DMS53 treated with DMSO at 0.1 percent for 48 hours (cell line): ENCODE results near the gene CMC2.

Experiments used
- DNase-seq: peaks from one replicate; lab custom pipeline; 2025; ENCODE audit not compliant: unreplicated experiment; lab: John Stamatoyannopoulos, UW

The CMC2 gene

DNA sequence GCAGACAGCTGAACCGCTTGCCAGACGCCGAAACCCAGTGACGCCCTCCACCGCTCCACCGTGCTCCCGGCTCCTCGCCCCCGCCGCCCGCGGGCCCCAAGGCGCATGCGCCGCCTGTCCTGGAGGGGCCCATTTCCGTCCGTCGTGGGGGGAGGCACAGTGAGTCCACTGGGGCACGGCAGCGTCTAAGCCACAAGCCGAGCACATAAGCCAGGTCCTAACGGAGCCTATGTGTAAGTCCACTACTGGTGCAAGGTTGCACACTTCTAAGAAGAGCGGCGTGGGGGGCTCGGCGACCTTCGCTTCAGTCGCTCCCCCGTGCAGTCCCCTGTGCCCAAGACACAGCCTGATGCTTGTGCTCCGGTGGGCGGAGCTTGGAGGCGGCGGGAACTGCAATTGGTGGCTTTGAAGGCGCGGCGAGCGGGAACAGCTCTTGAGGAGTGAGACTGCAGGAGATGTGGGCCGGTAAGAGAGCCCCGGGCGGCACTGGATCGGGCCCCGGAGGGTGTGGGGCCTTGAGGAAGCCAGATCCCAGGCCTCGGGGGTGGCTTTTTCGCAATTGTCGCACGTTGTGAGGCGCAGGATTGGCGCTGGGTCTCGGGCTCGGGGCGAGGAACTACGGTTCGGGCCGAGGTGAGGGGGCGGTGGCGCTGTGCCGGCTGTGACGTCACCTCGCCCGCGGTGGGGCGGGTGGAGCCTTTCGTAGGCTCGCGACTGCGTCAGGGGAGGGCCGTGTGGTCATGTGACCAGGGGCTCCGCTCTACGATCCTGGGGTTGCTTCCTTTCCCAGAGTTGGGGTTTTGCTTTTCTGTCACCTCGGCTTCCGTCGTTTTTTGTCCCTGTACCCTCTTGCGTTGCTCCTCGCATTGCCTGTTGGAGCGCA lies at the start of gene CMC2, which contains the start of gene CENPN:
CMC2 (minus strand) TSS at position 73 of the 883 bp plus-strand sequence. CDS start 9,491 bp downstream, outside the sequence.
CENPN (plus strand) TSS at position 402 of the 883 bp plus-strand sequence. CDS start 4,726 bp downstream, outside the sequence.
- DNase-seq = peak; percentile 80

DNA sequence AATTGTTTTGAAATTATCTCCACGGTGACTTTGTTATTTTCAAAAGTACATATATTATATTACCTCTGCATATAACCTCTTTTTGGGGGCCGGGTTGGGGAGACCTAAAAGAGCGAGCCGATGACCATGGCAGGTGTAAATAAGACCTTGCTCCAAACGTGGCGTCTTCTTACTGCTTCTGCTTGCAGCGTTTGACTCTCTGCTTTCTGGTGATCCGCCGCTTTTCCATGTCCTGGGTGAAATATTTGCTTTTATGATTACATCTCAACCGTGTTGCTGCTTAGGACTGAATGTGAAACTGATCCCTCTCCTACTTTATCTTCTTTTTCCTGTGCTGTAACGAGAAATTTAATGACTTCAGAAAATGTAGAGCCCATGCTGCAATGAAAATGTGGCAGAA lies 47.1 kb upstream of the CMC2 start:
- DNase-seq = no peak

DNA sequence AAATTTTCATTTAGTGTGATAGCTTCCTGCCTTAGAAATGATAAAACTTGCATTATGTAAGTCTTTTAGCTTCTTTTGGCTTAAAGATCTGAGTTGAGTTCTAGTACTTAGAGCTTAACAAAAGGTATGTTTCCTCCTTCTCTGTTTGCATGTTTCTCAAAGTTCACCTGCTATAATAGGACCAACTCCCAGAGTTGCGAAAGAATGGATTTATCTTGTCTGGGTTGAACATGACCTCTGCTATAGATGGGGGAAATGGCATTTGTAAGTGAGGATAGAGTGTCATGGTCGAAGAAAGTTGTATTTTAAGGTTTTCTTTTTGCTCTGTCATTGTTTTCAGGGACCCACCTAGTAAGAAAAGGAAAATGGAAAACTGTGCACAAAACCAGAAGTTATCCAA lies 36.1 kb upstream of the CMC2 start:
- DNase-seq = no peak

DNA sequence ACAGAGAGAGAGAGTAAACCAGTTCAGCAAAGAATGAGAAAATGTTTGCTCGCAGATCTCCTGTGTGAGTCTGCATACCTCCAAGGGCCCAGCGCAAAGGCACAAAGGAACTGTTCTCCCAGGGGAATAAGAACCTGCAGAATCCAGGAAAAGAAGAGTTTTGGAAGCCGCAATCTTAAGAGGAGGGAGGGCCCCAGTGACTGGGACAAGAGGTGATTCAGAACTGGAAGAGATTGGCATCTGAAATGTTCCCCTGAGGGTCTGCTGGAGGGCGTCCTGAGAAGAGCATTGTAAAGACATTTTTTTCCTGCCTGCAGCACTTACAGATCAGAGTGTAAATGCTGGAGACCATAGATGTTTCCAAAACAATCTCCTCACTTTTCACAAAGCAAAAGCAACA lies 35.0 kb upstream of the CMC2 start:
- no peak for DNase-seq

DNA sequence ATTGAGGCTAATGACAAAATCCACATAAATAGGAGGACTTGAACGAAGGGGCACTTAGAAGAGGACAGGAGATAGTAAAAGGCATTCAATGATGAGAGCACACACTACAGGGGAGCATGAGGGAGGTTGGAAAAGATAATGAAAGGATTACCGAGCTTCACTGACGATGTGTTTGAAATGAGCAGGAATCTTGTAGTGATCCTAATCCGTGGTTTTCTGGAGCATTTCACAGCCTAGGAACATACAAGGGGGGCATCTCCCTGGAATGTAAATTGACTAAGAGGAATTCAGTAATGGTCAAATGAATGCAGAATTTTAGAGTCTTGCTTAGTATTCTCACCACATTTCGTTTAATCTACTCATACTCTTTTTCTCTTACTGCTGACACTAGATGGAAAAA lies 34.2 kb upstream of the CMC2 start:
- no peak for DNase-seq

DNA sequence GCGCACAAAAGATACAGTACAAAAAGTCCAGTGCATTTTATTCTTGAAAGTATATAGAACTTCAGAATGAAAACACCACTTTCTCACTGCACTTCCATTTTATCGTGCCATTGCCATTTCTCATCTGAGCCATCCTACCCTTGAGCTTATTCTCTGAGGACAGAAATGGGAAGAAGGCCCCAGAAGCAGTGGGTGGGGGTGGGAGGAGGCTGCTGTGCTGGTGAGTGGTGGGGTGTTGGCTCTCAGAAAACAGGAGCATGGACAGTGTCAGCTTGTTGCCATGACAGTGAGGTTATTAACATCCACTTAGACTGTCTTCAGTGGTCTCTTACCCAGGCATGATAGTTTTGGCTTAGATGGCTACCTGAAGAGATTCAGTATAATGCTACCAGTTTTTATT lies 33.4 kb upstream of the CMC2 start:
- no peak for DNase-seq

DNA sequence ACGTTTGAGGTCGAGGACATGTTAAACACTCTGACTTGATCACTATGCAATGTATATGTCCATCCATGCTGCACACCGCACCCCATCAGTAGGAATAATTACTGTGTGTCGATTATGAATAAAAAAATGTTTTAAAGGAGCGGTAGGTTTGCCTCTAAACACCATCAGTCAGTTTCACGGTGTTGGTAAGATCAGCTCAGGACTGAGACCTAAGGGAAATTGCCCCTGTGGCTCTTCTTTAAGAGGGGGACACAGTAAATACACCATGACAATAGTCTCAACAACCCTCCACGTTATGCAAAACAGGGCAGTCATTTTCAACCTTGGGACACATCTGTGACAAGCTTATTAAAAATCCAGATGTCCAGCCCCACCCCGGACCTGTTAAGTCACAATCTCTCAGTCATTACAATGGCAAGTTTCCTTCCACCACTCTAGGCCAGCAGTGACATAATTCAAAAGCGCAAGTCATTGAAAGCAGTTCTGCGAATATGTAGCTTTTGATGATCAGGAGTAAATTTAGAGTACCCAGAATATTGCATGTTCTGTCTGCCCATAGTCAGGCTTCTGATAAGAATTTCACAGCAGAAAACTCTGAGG lies 30.2 kb upstream of the CMC2 start:
- DNase-seq = no peak

DNA sequence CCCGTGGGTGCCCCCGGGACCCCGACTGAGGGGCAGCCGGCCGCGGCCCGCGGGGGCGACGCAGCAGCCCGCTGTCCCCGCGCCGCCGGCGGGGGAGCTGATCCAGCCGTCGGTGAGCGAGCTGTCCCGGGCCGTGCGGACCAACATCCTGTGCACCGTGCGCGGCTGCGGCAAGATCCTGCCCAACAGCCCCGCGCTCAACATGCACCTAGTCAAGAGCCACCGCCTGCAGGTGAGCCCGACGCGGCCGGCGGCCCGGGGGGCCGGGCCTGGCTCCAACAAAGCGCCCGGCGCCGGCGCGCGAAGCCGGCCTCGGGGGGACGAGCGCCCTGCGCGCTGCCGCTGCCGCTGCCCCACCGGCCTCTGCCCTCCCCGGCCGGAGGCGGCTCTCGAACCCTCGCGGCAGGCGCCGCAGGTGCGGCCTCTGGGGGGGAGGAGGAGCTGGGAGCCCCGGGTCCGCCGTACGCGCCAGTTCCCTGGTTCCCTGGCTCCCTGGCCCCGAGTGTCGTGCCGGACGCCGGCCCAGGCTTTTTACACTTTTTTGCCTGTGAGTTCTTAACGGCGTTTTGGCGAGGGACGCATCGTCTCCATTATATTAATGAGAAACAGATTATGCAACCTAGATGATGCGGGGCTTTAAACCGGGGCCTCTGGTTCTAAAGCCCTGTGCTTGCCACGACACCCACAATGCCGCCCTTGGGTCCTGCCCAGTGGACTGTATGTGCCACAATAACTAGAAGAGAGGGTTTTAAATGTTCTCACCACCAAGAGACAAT lies 29.5 kb upstream of the CMC2 start:
- no peak for DNase-seq

DNA sequence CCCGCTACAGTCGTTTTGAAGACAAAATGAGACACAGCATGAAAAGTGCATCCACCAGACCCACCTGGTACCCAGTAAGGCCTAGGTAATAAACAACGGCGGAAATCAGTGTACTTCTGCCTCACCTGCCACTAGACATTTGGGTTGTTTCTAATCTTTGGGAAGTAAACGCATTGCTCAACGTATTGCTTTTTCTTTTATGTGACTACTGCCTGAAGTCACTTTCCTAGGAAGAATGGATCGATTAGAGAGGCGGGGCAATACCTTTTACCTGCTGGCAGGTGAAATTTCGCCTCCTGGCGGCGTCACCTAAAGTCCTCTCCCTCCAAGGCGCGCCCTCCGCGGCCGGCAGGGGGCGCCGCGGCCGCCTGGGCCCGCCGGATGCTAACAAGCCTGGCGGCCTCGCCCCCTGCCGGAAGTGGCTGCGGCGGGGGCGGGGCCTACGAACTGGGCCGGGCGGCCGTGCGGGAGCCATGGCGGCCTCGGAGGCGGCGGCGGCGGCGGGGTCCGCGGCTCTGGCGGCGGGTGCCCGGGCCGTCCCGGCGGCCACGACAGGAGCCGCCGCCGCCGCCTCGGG lies 28.8 kb upstream of the CMC2 start, which contains the start of gene ATMIN:
ATMIN (plus strand) TSS at position 445 of the 577 bp plus-strand sequence; CDS start at position 474, 29 bp downstream.
- peak; percentile 65 for DNase-seq

DNA sequence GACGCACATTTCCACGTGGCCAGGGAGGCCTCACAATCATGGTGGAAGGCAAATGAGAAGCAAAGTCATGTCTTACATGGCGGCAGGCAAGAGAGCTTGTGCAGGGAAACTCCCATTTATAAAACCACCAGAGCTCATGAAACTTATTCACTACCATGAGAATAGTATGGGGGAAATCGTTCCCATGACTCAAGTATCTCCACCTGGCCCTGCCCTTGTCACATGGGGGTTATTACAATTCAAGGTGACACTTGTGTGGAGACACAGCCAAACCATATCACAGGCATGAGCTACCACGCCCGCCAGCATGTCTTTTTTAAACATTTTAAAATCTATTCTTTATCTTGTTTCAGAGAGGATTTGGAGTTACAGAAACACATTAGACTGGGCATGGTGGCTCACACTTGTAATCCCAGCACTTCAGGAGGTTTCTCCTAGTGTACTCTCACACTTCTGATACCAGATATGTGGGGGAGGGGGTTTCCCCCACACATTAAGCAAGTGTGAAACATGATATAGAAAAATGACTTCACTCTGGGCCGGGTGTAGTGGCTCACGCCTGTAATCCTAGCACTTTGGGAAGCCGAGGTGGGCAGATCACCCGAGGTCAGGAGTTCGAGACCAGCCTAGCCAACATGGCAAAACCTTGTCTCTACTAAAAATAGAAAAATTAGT lies 23.4 kb upstream of the CMC2 start:
- no peak for DNase-seq

DNA sequence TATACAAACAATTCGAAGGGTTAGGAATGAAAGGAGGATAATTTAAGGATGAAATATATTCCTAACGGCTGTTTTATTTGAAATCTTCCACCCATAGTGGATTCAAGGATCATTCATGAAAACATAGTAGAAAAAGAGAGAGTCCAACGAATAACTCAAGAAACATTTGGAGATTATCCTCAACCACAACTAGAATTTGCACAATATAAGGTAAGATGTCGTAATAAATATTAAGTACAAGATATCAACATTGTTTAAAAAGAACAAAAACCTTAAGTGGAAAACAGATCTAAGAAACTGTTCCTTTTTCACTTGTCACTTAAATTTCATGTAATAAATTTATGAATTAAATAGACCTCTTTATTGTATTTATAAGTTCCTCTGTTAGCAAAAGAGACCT lies 19.7 kb upstream of the CMC2 start:
- DNase-seq = no peak

DNA sequence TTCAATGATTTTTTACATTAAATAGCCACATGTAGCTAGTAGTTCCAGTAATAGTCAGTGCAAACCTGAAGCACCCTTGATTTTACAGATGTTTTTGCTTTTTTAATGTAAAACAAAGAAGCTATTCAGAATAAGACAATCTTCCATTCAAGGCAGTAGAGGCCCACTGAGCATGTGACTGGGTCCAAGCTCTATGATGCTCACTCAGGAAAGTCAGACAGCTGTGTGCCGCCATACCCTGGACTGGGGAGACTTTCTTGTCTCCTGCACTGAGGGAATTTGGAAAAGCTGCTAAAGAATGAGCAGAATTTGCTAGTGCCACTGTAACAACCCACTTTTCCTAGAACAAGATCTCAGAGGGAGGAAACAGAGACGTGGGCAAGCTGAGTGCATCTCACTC lies 11.8 kb upstream of the CMC2 start:
- no peak for DNase-seq

DNA sequence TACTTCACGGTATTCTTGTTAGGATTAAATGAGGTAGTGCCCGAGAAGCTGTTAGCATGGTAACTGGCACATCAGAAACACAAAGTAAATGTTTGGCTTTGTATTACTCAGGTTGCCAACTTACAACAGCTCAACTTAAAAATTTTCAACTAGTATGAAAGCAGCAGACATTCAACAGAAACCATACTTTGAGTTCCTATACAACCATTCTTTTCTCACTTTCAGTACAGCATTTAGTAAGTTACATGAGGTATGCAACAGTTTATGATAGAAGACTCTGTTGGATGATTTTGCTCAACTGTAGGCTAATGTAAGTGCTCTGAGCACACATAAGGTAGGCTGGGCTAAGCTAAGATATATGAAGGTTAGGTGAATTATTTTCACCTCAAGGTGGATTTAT lies 8.0 kb upstream of the CMC2 start:
- DNase-seq = no peak

DNA sequence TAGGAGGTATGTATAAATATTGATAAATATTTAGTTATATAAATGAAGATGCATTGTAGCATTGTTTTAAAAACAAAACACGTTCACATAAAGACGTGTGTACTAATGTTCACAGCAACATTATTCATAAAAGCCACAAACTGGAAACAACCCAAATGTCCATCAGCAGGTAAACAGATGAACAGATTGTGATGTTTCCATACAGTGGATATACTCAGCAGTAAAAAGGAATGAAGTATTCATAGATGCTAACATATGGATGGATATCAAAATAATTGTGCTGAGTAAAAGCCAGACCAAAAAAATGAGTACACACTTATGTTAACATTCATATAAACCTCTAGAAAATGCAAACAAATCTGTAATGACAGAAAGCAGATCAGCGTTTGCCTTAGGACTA lies 6.3 kb upstream of the CMC2 start:
- no peak for DNase-seq

DNA sequence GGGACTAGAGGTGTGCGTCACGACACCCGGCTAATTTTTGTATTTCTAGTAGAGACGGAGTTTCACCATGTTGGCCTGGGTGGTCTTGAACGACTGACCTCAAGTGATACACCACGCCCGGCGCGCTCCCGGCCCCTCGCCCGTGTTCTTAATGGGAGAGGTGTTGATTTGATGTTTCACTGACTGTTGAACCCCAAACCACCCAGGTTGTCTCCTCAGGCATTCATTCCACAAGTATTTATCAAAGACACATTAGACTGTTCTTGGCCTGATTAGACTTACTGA lies 1.8 kb upstream of the CMC2 start:
- DNase-seq = no peak

DNA sequence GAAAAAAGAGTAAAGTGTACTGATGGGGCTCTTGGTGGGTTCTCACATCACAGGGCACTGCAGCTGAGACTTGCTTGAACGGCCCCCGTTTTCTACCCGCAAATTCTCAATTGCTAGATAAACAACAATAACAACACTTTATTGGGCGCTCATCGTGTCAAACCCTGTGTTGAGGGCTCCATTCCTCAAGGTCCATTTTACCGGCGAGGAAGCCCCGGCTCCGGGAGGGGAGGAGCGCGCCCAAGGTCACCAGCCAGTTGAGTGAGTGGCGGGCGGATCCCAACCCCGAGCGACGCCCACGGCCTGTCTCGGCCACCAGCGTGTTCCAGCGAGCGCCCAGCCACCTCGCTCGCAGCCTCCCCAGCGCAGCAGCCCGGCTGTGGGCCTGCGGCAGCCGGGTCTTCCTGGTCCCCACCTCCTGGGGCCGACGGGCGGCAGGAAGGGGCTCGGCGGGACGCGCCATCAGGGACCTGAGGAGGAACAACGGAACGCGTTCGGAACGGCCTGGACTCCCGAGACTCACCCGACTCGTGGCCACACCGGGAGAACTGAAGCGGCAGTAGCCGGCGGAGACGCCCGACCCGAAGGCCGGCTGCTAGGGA lies 373 bp downstream of the CMC2 start:
- peak; percentile 21 for DNase-seq

DNA sequence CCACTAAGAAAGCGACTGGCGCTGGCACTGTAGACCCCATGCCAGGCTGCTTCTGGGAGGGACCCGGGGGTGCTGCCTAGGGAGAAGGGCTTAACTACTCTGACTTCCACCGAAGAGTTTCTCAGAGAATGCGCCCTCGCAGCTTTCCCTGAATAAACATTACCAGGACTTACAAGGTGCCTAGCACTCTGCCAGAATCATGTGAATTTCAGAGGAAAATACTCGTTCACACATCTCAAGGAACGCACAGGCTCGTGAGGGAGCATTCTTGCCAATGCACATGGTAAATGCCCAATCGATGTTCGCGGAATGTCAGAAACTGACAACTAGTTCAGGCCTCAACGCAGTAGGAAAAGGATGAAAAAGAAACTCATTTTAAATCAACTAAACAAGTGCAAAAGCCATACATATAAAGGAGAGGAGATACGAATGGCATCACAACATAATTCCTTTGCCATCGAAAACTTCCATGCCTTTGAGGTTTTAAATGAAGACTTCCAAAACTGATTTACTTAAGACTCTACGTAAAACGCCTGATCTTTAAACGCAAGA lies 999 bp downstream of the CMC2 start:
- DNase-seq = no peak

DNA sequence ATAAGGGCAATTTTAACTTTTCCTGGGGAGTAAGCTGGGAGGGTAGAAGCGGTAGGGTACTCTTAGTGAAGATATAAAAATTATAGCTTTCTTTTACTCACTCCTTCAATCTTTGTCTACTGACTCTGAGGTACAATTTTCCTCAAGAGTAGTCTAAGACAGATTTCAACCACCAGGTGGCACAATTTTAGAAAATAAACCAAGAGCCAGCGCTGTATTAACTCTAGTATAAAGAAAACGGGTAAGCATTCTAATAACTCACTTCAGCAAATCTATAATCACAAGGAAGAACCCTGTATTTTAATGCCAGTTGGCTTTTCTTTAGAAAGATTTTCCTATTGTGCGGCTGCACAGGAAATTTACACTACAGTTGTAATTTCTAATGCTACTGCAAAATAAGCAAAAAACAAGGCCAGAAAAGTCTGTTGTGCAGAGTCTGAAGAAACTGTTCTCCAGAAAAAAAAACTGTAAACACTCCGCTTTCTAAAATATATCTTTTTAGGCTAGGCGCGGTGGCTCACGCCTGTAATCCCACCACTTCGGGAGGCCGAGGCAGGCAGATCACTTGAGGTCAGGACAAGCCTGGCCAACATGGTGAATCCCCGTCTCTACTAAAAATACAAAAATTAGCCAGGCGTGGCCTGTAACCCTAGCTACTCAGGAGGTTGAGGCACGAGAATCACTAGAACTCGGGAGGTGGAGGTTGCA lies 1.9 kb downstream of the CMC2 start:
- DNase-seq = peak; percentile 21

DNA sequence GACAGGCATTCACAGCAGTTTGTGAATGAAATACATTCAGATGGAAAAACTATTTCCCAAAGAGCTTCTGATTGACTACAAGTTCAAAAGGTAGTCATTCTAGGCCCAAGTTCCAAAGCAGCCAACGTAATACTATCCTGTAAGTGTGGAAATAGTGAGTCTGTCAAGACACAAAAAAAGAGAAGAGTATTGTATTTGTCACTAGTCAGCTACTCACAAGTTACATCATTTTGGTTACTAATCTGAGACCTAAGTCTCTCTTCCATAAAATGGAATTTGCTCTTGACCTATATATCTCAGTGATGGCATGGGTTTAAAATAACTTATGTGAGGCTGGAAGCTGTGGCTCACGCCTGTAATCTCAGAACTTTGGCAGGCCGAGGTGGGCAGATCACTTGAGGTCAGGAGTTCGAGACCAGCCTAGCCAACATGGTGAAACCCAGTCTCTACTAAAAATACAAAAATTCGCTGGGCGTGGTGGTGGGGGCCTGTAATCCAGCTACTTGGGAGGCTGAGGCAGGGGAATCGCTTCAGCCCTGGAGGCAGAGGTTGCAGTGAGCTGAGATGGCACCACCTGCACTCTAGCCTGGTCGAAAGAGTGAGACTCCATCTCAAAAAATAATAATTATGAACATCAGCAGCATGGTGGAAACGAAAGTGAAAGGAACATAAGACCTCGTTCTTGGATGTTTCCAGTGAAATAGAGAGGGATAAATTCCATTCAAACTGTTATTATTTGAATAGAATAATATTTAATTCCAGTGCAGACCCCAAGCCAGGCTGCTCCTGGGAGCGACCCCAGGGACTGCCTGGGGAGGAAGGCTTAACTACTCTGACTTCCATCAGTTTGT lies 2.9 kb downstream of the CMC2 start:
- DNase-seq = no peak
